Calu3 (cell line): ENCODE data around the gene TSC2. TPM values are rescaled to one million over a fixed set of nuclear protein-coding genes. Genes with fewer than 3 reads are reported as not detected.

Experiments
- BruUV-seq: library from RNA; stranded (reverse); fragments of 400-500 nt; replicated peaks from 2 replicates; lab custom pipeline; 2021; lab: Mats Ljungman, UMichigan
- CTCF ChIA-PET: fragments of 300-600 bp; sonication (Branson Sonifier 250); formaldehyde crosslinking; loops from one replicate; lab custom pipeline; 2022; ENCODE audit warnings: antibody characterized with exemption; lab: Charles Lee
- DNase-seq: peaks from one replicate; pipeline ENCODE4 v3.0.0; 2022
- H3K27ac Mint-ChIP-seq: one replicate; pipeline ENCODE4 v1.8.0; 2022; ENCODE audit warnings: mixed read lengths; ENCODE audit not compliant: unreplicated experiment
- H3K27me3 Mint-ChIP-seq: one replicate; pipeline ENCODE4 v1.8.0; 2022; ENCODE audit warnings: mixed read lengths; ENCODE audit not compliant: unreplicated experiment
- H3K36me3 Mint-ChIP-seq: one replicate; pipeline ENCODE4 v1.8.0; 2022; ENCODE audit warnings: mild to moderate bottlenecking, moderate library complexity, mixed read lengths; ENCODE audit not compliant: insufficient read depth, unreplicated experiment
- H3K4me1 Mint-ChIP-seq: one replicate; pipeline ENCODE4 v1.8.0; 2022; ENCODE audit warnings: mild to moderate bottlenecking, low read depth, mixed read lengths; ENCODE audit not compliant: unreplicated experiment
- H3K4me3 Mint-ChIP-seq: one replicate; pipeline ENCODE4 v1.8.0; 2022; ENCODE audit warnings: mild to moderate bottlenecking, low read depth, moderate library complexity, mixed read lengths; ENCODE audit not compliant: unreplicated experiment
- H3K9me3 Mint-ChIP-seq: one replicate; pipeline ENCODE4 v1.8.0; 2022; ENCODE audit warnings: low read depth, mixed read lengths; ENCODE audit not compliant: unreplicated experiment
- CTCF ChIP-seq: fragments of 200-600 bp; IDR thresholded peaks from one replicate; pipeline ENCODE4 v1.8.0; 2022; ENCODE audit warnings: antibody characterized with exemption; ENCODE audit not compliant: unreplicated experiment
- intact Hi-C: fragments of 100-400 bp; cut with micrococcal nuclease; formaldehyde crosslinking; loops from one replicate; pipeline ENCODE4 v1.10.0; 2022; ENCODE audit not compliant: unreplicated experiment
- total RNA-seq: library from RNA; stranded (reverse); gene quantifications from 2 replicates; pipeline ENCODE4 v1.2.3, GENCODE V29; 2022

The TSC2 gene
- total RNA-seq, 1 experiment from 2014 or later = 170 TPM

GRCh38 chr16:2046893-2047329, 874 bp upstream of the TSC2 start:
- BruUV-seq = no TSS peak
- Mint-ChIP-seq H3K36me3 (peaks cover 48% of the 10 kb centered on the region), H3K4me1 (peaks cover 27% of the 10 kb centered on the region), H3K9me3 (no peaks in the 10 kb centered on the region), H3K27ac (peak overlapping the region; percentile 11), H3K4me3 (peak overlapping the region; percentile 75), H3K27me3 (no peaks in the 10 kb centered on the region)
- no peak for TF ChIP-seq CTCF
- CTCF ChIA-PET = interaction anchor here (1.2 kb wide), 2 partner anchors 19 to 74 kb away, joined by 4 read pairs; no protein-coding TSS in a partner anchor
- intact Hi-C loops = no loop called here
- no peak for DNase-seq

GRCh38 chr16:2048116-2048543, 345 bp downstream of the TSC2 start:
- intact Hi-C loops = no loop called here
- H3K4me1 Mint-ChIP-seq = peaks cover 24% of the 10 kb centered on the region
- DNase-seq = no peak
- H3K27ac Mint-ChIP-seq = peak overlapping the region; percentile 36
- no peaks in the 10 kb centered on the region for H3K27me3 Mint-ChIP-seq
- H3K4me3 Mint-ChIP-seq = peak overlapping the region; percentile 75
- CTCF ChIA-PET = interaction anchor here (0.6 to 1.3 kb wide), 9 partner anchors 9 to 851 kb away, joined by 3 to 7 read pairs (median 3); partner anchors contain the start of gene TRAF7
- no peak for TF ChIP-seq CTCF
- BruUV-seq = no TSS peak
- no peaks in the 10 kb centered on the region for H3K9me3 Mint-ChIP-seq
- H3K36me3 Mint-ChIP-seq = peaks cover 48% of the 10 kb centered on the region

GRCh38 chr16:2053211-2053610, 5.4 kb downstream of the TSC2 start:
- intact Hi-C loops = no loop called here
- Mint-ChIP-seq H3K4me3 (no peak overlapping the region), H3K27ac (no peak overlapping the region), H3K36me3 (peaks cover 54% of the 10 kb centered on the region), H3K9me3 (no peaks in the 10 kb centered on the region), H3K27me3 (no peaks in the 10 kb centered on the region), H3K4me1 (peaks cover 7% of the 10 kb centered on the region)
- CTCF ChIA-PET = interaction anchor here (0.6 to 1.0 kb wide), 2 partner anchors 88 to 1213 kb away, joined by 3 read pairs; no protein-coding TSS in a partner anchor
- TF ChIP-seq CTCF = no peak
- no TSS peak for BruUV-seq
- no peak for DNase-seq

GRCh38 chr16:2053897-2054296, 6.1 kb downstream of the TSC2 start:
- intact Hi-C loops = no loop called here
- DNase-seq = no peak
- H3K36me3 Mint-ChIP-seq = peaks cover 53% of the 10 kb centered on the region
- no TSS peak for BruUV-seq
- H3K4me1 Mint-ChIP-seq = peaks cover 1% of the 10 kb centered on the region
- H3K27me3 Mint-ChIP-seq = no peaks in the 10 kb centered on the region
- H3K9me3 Mint-ChIP-seq = no peaks in the 10 kb centered on the region
- no peak overlapping the region for H3K4me3 Mint-ChIP-seq
- CTCF ChIA-PET = no interaction called here
- no peak for TF ChIP-seq CTCF
- H3K27ac Mint-ChIP-seq = no peak overlapping the region
